ENCODE data around the gene GIMAP7. TPM values are rescaled to one million over a fixed set of nuclear protein-coding genes. Genes with fewer than 3 reads are reported as not detected.

The GIMAP7 gene
- total and polyA plus RNA-seq, 7 experiments from 2014 or later: 66.3 to 1,293 (median 549) TPM

DNA sequence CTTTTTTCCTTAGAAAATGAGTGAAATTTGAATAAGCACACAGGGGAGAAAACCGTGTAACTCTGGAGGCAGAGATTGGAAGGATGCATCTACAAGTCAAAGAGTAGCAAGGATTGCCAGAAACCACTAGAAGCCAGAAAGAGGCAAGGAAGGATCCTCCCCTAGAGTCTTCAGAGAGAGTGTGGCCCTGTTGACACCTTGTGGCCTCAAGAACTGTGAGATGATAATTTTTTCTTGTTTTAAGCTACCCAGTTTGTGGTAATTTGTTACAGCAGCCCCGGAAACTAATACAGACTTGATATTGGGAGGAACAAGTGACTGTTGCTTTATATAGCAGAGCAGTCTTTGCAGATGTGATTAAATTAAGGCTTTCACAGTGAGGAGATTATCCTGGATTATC, 3.6 kb upstream of the GIMAP7 start:
- intact Hi-C loops (cut with micrococcal nuclease): loop anchor here (5.0 kb wide), 1 partner anchor 154 kb away; no protein-coding TSS in a partner anchor
- no peaks in the 10 kb centered on the region for H3K27me3 ChIP-seq (ENCODE audit: control insufficient read depth in 2 of 2, insufficient read depth in 2 of 2, low read length in 2 of 2)
- CTCF ChIA-PET: interaction anchor here (0.6 to 7.4 kb wide), 8 partner anchors 9 to 244 kb away, joined by 3 to 91 read pairs (median 4); partner anchors contain the start of gene GIMAP8
- ATAC-seq (no peak), DNase-seq (peak in 2 of 9 donors; percentile 14 to 39)
- Mint-ChIP-seq H3K36me3 (peaks cover 10 to 39% (median 11%) of the 10 kb centered on the region in 5 donors), H3K27ac (peak overlapping the region; percentile 83 to 99 (median 95)), H3K4me1 (peaks cover 51 to 85% (median 81%) of the 10 kb centered on the region in 7 donors), H3K9me3 (peaks cover 2 to 19% (median 10%) of the 10 kb centered on the region in 11 donors), H3K27me3 (no peaks in the 10 kb centered on the region), H3K4me3 (peak overlapping the region; percentile 5 to 100 (median 77))
- H3K4me3 ChIP-seq (ENCODE audit: low read length): peak overlapping the region; percentile 27
- peaks cover 50 to 79% of the 10 kb centered on the region in 2 donors for H3K4me1 ChIP-seq (ENCODE audit: control insufficient read depth in 2 of 2, insufficient read depth in 2 of 2, low read length in 2 of 2)
- POLR2A ChIA-PET: interaction anchor here (0.5 to 13.3 kb wide), 20 partner anchors 6 to 245 kb away, joined by 3 to 829 read pairs (median 8); partner anchors contain the start of genes GIMAP4, GIMAP6 and GIMAP8
- peaks cover 0 to 9% (median 0%) of the 10 kb centered on the region in 3 experiments for H3K36me3 ChIP-seq (ENCODE audit: control insufficient read depth in 2 of 3, insufficient read depth in 3 of 3, low read length in 3 of 3)
- H3K9me3 ChIP-seq (ENCODE audit: control insufficient read depth in 2 of 3, low read length in 3 of 3): no peaks in the 10 kb centered on the region
- H3K27ac ChIP-seq (ENCODE audit: low read depth, low read length): peak overlapping the region; percentile 84

GRCh38 chr7:150513758-150514157, 914 bp upstream of the GIMAP7 start:
- ChIA-PET POLR2A (interaction anchor here (0.9 to 13.3 kb wide), 24 partner anchors 9 to 241 kb away, joined by 3 to 829 read pairs (median 48); partner anchors contain the start of genes GIMAP1, GIMAP2, GIMAP4 and GIMAP5), CTCF (interaction anchor here (0.9 to 7.4 kb wide), 7 partner anchors 10 to 135 kb away, joined by 3 to 91 read pairs (median 3); partner anchors contain the start of genes GIMAP4 and GIMAP8)
- no peaks in the 10 kb centered on the region for H3K27me3 ChIP-seq (ENCODE audit: control insufficient read depth in 2 of 2, insufficient read depth in 2 of 2, low read length in 2 of 2)
- H3K4me3 Mint-ChIP-seq: peak overlapping the region; percentile 93 to 100 (median 99)
- H3K36me3 ChIP-seq (ENCODE audit: control insufficient read depth in 2 of 3, insufficient read depth in 3 of 3, low read length in 3 of 3): peaks cover 0 to 19% (median 0%) of the 10 kb centered on the region in 3 experiments
- peak in 1 of 9 donors; percentile 10 for DNase-seq
- H3K9me3 ChIP-seq (ENCODE audit: control insufficient read depth in 2 of 3, low read length in 3 of 3): no peaks in the 10 kb centered on the region
- H3K4me1 ChIP-seq (ENCODE audit: control insufficient read depth in 2 of 2, insufficient read depth in 2 of 2, low read length in 2 of 2): peaks cover 50 to 55% of the 10 kb centered on the region in 2 donors
- peaks cover 25 to 50% (median 35%) of the 10 kb centered on the region in 5 donors for H3K36me3 Mint-ChIP-seq
- H3K27me3 Mint-ChIP-seq: no peaks in the 10 kb centered on the region
- intact Hi-C loops (cut with micrococcal nuclease): loop anchor here (1.0 to 5.0 kb wide), 10 partner anchors 8 to 242 kb away; partner anchors contain the start of genes GIMAP1 (in 1 of the 2), GIMAP2 (in 1 of the 2), GIMAP5 (in 1 of the 2) and GIMAP8 (in 1 of the 2)
- H3K4me3 ChIP-seq (ENCODE audit: low read length): peak overlapping the region; percentile 94
- H3K27ac Mint-ChIP-seq: peak overlapping the region; percentile 94 to 99 (median 98)
- peak overlapping the region; percentile 84 for H3K27ac ChIP-seq (ENCODE audit: low read depth, low read length)
- peaks cover 2 to 17% (median 10%) of the 10 kb centered on the region in 11 donors for H3K9me3 Mint-ChIP-seq
- H3K4me1 Mint-ChIP-seq: peaks cover 43 to 58% (median 56%) of the 10 kb centered on the region in 7 donors
- no peak for ATAC-seq

DNA sequence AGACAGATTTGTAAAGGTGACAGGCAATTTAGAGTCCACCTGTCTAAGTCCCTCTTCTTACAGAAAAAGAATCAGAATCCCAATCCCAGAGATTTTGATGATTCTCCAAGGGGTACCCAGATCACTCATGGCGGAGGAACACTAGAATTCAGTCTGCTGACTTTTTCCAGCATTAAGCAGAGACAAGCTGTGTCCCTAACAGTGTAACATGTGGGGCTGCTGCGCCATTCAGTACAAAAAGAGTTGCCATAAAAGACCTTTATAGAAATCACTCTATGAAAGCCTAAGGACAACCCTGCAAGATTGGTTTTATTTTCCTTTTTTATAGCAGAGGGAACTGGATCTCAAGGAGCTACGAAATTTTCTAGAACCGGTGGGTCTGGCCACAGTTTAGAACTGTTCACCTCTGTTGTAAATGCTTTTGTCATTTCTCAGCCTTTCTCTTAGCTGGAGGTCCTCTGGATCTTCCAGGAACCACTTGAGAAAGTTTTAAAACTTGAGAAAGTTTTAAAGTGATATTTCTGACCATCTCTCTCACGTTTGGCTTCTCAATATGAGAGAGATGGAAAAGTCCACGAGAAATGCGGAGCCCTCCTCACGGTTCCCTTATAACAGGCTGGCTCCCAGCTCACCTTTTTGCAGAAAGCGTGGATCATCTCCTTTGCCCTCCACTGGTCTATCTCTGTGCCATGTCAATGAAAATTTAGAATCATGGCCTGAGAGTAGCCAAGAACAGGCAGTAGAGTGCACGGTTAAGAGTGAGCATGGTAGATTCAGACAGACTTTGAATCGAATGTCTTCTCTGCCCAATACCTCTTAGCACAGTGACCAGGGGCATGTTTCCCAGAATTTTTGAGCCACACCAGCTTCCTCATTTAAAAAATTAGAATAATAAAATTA, 826 bp downstream of the GIMAP7 start:
- intact Hi-C loops (cut with micrococcal nuclease): loop anchor here (1.0 to 5.0 kb wide), 13 partner anchors 7 to 240 kb away; partner anchors contain the start of genes ACTR3C (in 1 of the 2), GIMAP1 (in 1 of the 2), GIMAP2 (in 1 of the 2) and LRRC61 (in 1 of the 2)
- H3K36me3 Mint-ChIP-seq: peaks cover 35 to 62% (median 52%) of the 10 kb centered on the region in 5 donors
- H3K4me3 Mint-ChIP-seq: peak overlapping the region; percentile 93 to 100 (median 99)
- Histone ChIP-seq H3K36me3 (ENCODE audit: control insufficient read depth in 2 of 3, insufficient read depth in 3 of 3, low read length in 3 of 3) (peaks cover 7 to 27% (median 8%) of the 10 kb centered on the region in 3 experiments), H3K27ac (ENCODE audit: low read depth, low read length) (peak overlapping the region; percentile 84), H3K9me3 (ENCODE audit: control insufficient read depth in 2 of 3, low read length in 3 of 3) (no peaks in the 10 kb centered on the region), H3K4me1 (ENCODE audit: control insufficient read depth in 2 of 2, insufficient read depth in 2 of 2, low read length in 2 of 2) (peaks cover 37 to 38% of the 10 kb centered on the region in 2 donors), H3K4me3 (ENCODE audit: low read length) (peak overlapping the region; percentile 94), H3K27me3 (ENCODE audit: control insufficient read depth in 2 of 2, insufficient read depth in 2 of 2, low read length in 2 of 2) (no peaks in the 10 kb centered on the region)
- DNase-seq (peak in 2 of 9 donors; percentile 29 to 51), ATAC-seq (peak; percentile 39)
- POLR2A ChIA-PET: interaction anchor here (0.5 to 13.3 kb wide), 40 partner anchors 10 to 243 kb away, joined by 3 to 829 read pairs (median 10); partner anchors contain the start of genes GIMAP1, GIMAP2, GIMAP4 and GIMAP5
- H3K9me3 Mint-ChIP-seq: peaks cover 4 to 14% (median 9%) of the 10 kb centered on the region in 11 donors
- CTCF ChIA-PET: interaction anchor here (0.6 to 7.4 kb wide), 11 partner anchors 13 to 240 kb away, joined by 3 to 91 read pairs (median 4); partner anchors contain the start of genes GIMAP1, GIMAP4 and GIMAP8
- H3K27ac Mint-ChIP-seq: peak overlapping the region; percentile 94 to 99 (median 98)
- H3K4me1 Mint-ChIP-seq: peaks cover 36 to 45% (median 40%) of the 10 kb centered on the region in 7 donors
- no peaks in the 10 kb centered on the region for H3K27me3 Mint-ChIP-seq

DNA sequence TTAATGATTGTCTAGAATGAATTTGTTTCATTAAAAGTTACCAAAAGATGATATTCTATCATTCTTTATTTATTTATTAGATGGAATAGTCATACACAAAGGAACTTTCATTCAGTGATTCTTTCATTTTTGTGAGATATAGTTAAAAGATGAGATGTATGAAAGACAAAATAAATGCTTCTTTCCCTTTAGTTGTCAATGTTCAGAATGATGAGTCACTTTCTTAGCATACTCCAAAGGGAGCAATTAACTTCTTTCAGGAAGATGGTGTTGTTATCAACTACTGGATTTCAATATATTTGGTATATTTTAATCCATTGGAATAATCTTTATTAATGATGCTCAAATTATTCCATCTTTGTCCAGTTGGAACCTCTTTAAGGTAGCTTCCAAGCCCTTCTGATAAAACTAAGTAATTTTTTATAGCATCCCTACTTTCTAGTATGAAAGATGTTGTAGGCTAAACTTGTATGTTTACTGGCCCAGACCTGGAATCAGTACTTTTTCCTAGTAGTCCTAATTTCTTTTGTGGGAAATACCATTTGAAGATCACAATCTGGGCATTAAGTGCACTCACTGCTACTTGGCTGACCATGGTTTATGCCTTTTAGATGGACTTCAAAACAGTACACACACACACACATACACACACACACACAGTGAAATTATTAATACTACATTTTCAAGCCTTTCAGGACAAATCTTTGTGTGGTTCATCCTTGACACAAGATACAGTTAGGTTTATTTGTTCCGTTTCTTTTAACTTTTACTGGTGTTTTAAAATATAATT, 2.5 kb downstream of the GIMAP7 start:
- H3K9me3 Mint-ChIP-seq: peaks cover 0 to 11% (median 5%) of the 10 kb centered on the region in 11 donors
- intact Hi-C loops (cut with micrococcal nuclease): loop anchor here (1.0 to 5.0 kb wide), 4 partner anchors 9 to 222 kb away; partner anchors contain the start of genes ACTR3C (in 1 of the 2) and LRRC61 (in 1 of the 2)
- H3K27ac Mint-ChIP-seq: peak overlapping the region; percentile 89 to 99 (median 98)
- no peaks in the 10 kb centered on the region for H3K27me3 Mint-ChIP-seq
- Histone ChIP-seq H3K27ac (ENCODE audit: low read depth, low read length) (peak overlapping the region; percentile 84), H3K36me3 (ENCODE audit: control insufficient read depth in 2 of 3, insufficient read depth in 3 of 3, low read length in 3 of 3) (peaks cover 13 to 40% (median 18%) of the 10 kb centered on the region in 3 experiments), H3K9me3 (ENCODE audit: control insufficient read depth in 2 of 3, low read length in 3 of 3) (no peaks in the 10 kb centered on the region), H3K27me3 (ENCODE audit: control insufficient read depth in 2 of 2, insufficient read depth in 2 of 2, low read length in 2 of 2) (no peaks in the 10 kb centered on the region), H3K4me1 (ENCODE audit: control insufficient read depth in 2 of 2, insufficient read depth in 2 of 2, low read length in 2 of 2) (peaks cover 21 to 26% of the 10 kb centered on the region in 2 donors), H3K4me3 (ENCODE audit: low read length) (peak overlapping the region; percentile 94)
- CTCF ChIA-PET: interaction anchor here (0.9 to 7.4 kb wide), 3 partner anchors 14 to 66 kb away, joined by 3 to 91 read pairs (median 9); partner anchors contain the start of gene GIMAP8
- peaks cover 26 to 40% (median 34%) of the 10 kb centered on the region in 7 donors for H3K4me1 Mint-ChIP-seq
- ATAC-seq (no peak), DNase-seq (no peak)
- peaks cover 42 to 69% (median 58%) of the 10 kb centered on the region in 5 donors for H3K36me3 Mint-ChIP-seq
- POLR2A ChIA-PET: interaction anchor here (0.7 to 13.3 kb wide), 19 partner anchors 9 to 237 kb away, joined by 3 to 829 read pairs (median 55); partner anchors contain the start of genes GIMAP1, GIMAP2, GIMAP4 and GIMAP5
- peak overlapping the region; percentile 93 to 100 (median 99) for H3K4me3 Mint-ChIP-seq

DNA sequence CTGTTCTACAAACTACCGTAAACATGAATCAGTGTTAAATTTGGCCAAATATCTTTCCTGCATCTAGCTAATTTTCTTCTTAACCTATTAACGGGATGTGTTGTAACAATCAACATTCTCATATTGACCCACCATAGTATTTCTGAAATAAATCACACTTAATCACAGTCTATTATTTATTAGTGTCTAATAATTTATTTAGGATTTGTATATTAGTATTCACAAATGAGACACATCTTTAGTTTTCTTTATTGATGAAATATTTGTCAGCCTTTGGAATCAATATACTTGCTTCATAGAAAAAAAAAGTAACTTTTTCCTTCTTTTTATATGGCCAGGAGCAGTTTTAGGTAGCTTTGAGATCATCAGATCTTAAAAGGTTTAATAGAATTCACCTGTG, 4.6 kb downstream of the GIMAP7 start:
- Histone ChIP-seq H3K4me3 (ENCODE audit: low read length) (peak overlapping the region; percentile 59), H3K27ac (ENCODE audit: low read depth, low read length) (peak overlapping the region; percentile 84), H3K9me3 (ENCODE audit: control insufficient read depth in 2 of 3, low read length in 3 of 3) (peaks cover 0 to 15% (median 6%) of the 10 kb centered on the region in 3 experiments), H3K27me3 (ENCODE audit: control insufficient read depth in 2 of 2, insufficient read depth in 2 of 2, low read length in 2 of 2) (no peaks in the 10 kb centered on the region), H3K36me3 (ENCODE audit: control insufficient read depth in 2 of 3, insufficient read depth in 3 of 3, low read length in 3 of 3) (peaks cover 13 to 40% (median 18%) of the 10 kb centered on the region in 3 experiments), H3K4me1 (ENCODE audit: control insufficient read depth in 2 of 2, insufficient read depth in 2 of 2, low read length in 2 of 2) (peaks cover 2 to 8% of the 10 kb centered on the region in 2 donors)
- Mint-ChIP-seq H3K27ac (peak overlapping the region; percentile 84 to 98 (median 95)), H3K36me3 (peaks cover 42 to 88% (median 72%) of the 10 kb centered on the region in 5 donors), H3K27me3 (no peaks in the 10 kb centered on the region), H3K9me3 (peaks cover 0 to 32% (median 17%) of the 10 kb centered on the region in 11 donors), H3K4me1 (peaks cover 19 to 37% (median 29%) of the 10 kb centered on the region in 7 donors), H3K4me3 (peak overlapping the region; percentile 93 to 100 (median 99))
- CTCF ChIA-PET: interaction anchor here (0.6 to 3.3 kb wide), 7 partner anchors 35 to 237 kb away, joined by 3 to 20 read pairs (median 3); partner anchors contain the start of genes GIMAP4, GIMAP6 and GIMAP8
- intact Hi-C loops (cut with micrococcal nuclease): loop anchor here in 1 of 2 donors (5.0 kb wide), 1 partner anchor 197 kb away; the partner anchor contains the start of genes ACTR3C and LRRC61
- DNase-seq (no peak), ATAC-seq (no peak)
- POLR2A ChIA-PET: interaction anchor here (0.6 to 13.3 kb wide), 22 partner anchors 9 to 235 kb away, joined by 3 to 829 read pairs (median 18); partner anchors contain the start of genes GIMAP1, GIMAP2, GIMAP4 and GIMAP5
